GM12892 (cell line): ENCODE measurements around the gene FASLG.

ENCODE experiments used
- DNase-seq: peaks from one replicate; pipeline ENCODE4 v3.0.0; 2011; ENCODE audit not compliant: insufficient read length
- FAIRE-seq: peaks from 2 replicates; lab custom pipeline; 2011; peaks lifted over from hg19 to GRCh38; lab: Jason Lieb, UNC
- POLR2A ChIP-seq: IDR thresholded peaks from 2 replicates; pipeline ENCODE4 v1.6.1; 2011; ENCODE audit warnings: low read depth, low read length, control low read depth
- POLR2AphosphoS5 ChIP-seq: IDR thresholded peaks from 2 replicates; pipeline ENCODE4 v1.6.1; 2011; ENCODE audit warnings: low read depth, low read length, control low read depth
- TAF1 ChIP-seq: IDR thresholded peaks from 2 replicates; pipeline ENCODE4 v1.6.1; 2011; ENCODE audit warnings: low read depth, mild to moderate bottlenecking, control low read depth, low read length, borderline replicate concordance

FASLG gene

GRCh38 chr1:172650474-172651193 lies 8.3 kb upstream of the FASLG start:
- TF ChIP-seq POLR2A, result no peak
- no peak for TF ChIP-seq POLR2AphosphoS5
- TF ChIP-seq TAF1, result no peak
- DNase-seq (no peak), FAIRE-seq (no peak)

- DNase-seq, result no peak
- no peak for TF ChIP-seq TAF1
- TF ChIP-seq POLR2AphosphoS5, result no peak
- TF ChIP-seq POLR2A, result no peak
- FAIRE-seq, result no peak
Observed at GRCh38 chr1:172653015-172653709, 5.7 kb upstream of the FASLG start.

GRCh38 chr1:172654535-172654934 lies 4.4 kb upstream of the FASLG start:
- TF ChIP-seq POLR2AphosphoS5, result no peak
- TF ChIP-seq POLR2A, result no peak
- TF ChIP-seq TAF1, result no peak
- DNase-seq, result no peak
- no peak for FAIRE-seq

GRCh38 chr1:172656576-172656975 lies 2.3 kb upstream of the FASLG start:
- TF ChIP-seq POLR2AphosphoS5, result no peak
- no peak for TF ChIP-seq POLR2A
- TF ChIP-seq TAF1, result no peak
- no peak for FAIRE-seq

GRCh38 chr1:172657586-172657985 lies 1.3 kb upstream of the FASLG start:
- TF ChIP-seq TAF1, result no peak
- no peak for TF ChIP-seq POLR2A
- TF ChIP-seq POLR2AphosphoS5, result no peak
- DNase-seq (no peak), FAIRE-seq (no peak)

More at GRCh38 chr1:172656576-172656975, 2.3 kb upstream of the FASLG start:
- DNase-seq, result no peak

- FAIRE-seq (peak; percentile 5), DNase-seq (no peak)
- no peak for TF ChIP-seq POLR2AphosphoS5
- no peak for TF ChIP-seq TAF1
- no peak for TF ChIP-seq POLR2A
Observed at GRCh38 chr1:172661107-172661506, 2.2 kb downstream of the FASLG start.

GRCh38 chr1:172662464-172663109 lies 3.7 kb downstream of the FASLG start:
- TF ChIP-seq POLR2A (no peak), POLR2AphosphoS5 (no peak), TAF1 (no peak)
- DNase-seq (peak; percentile 33), FAIRE-seq (peak; percentile 95)

- FAIRE-seq (no peak), DNase-seq (no peak)
- TF ChIP-seq POLR2AphosphoS5 (no peak), POLR2A (no peak), TAF1 (no peak)
Observed at GRCh38 chr1:172663732-172664131, 4.8 kb downstream of the FASLG start.

- DNase-seq (no peak), FAIRE-seq (no peak)
- TF ChIP-seq POLR2A (no peak), POLR2AphosphoS5 (no peak), TAF1 (no peak)
Observed at GRCh38 chr1:172668097-172668496, 9.2 kb downstream of the FASLG start.

GRCh38 chr1:172669011-172669410 lies 10.1 kb downstream of the FASLG start:
- TF ChIP-seq POLR2AphosphoS5, result no peak
- TF ChIP-seq POLR2A, result no peak
- no peak for TF ChIP-seq TAF1
- no peak for FAIRE-seq
- no peak for DNase-seq

- FAIRE-seq, result no peak
- no peak for DNase-seq
- TF ChIP-seq POLR2AphosphoS5, result no peak
- TF ChIP-seq TAF1, result no peak
- no peak for TF ChIP-seq POLR2A
Observed at GRCh38 chr1:172670316-172670715, 11.4 kb downstream of the FASLG start.

GRCh38 chr1:172670791-172671190 lies 11.9 kb downstream of the FASLG start:
- DNase-seq (no peak), FAIRE-seq (no peak)
- TF ChIP-seq POLR2AphosphoS5, result no peak
- TF ChIP-seq POLR2A, result no peak
- TF ChIP-seq TAF1, result no peak

GRCh38 chr1:172671591-172671990 lies 12.7 kb downstream of the FASLG start:
- no peak for TF ChIP-seq POLR2A
- TF ChIP-seq POLR2AphosphoS5, result no peak
- no peak for TF ChIP-seq TAF1
- FAIRE-seq, result no peak
- no peak for DNase-seq
